K562 (cell line): ENCODE measurements around the gene KMT2C. TPM values are rescaled to one million over a fixed set of nuclear protein-coding genes. Genes with fewer than 3 reads are reported as not detected.

Experiments used
- DDX20 ChIP-seq: fragments of 450-650 bp; IDR thresholded peaks from 2 replicates; pipeline ENCODE4 v1.6.1; 2016; ENCODE audit warnings: missing genetic modification characterization, low read depth, mild to moderate bottlenecking, missing compliant biosample characterization, moderate library complexity
- ELF2 ChIP-seq: fragments of 250-450 bp; sonication (Bioruptor Pico); IDR thresholded peaks from 2 replicates; pipeline ENCODE4 v1.5.0; 2021; ENCODE audit warnings: mild to moderate bottlenecking
- ETV1 ChIP-seq: fragments of 450-650 bp; conservative IDR thresholded peaks from 2 replicates; pipeline ENCODE4 v1.6.1; 2016; ENCODE audit warnings: missing genetic modification characterization, control low read depth, low read depth, missing compliant biosample characterization
- FOXP1 ChIP-seq: sonication (generic); formaldehyde crosslinking; IDR thresholded peaks from 2 replicates; pipeline ENCODE4 v1.8.0; 2022; ENCODE audit warnings: mild to moderate bottlenecking, missing genetic modification reagents
- FOXP4 ChIP-seq: sonication (generic); formaldehyde crosslinking; IDR thresholded peaks from 2 replicates; pipeline ENCODE4 v1.8.0; 2022; ENCODE audit warnings: mild to moderate bottlenecking, missing genetic modification reagents, borderline replicate concordance
- MAZ ChIP-seq, 2 experiments: fragments of 450-650 bp in 1 of 2; sonication (generic) in 1 of 2; formaldehyde crosslinking; IDR thresholded peaks in 1 of 2; conservative IDR thresholded peaks in 1 of 2; 2 replicates each; pipeline versions ENCODE4 v1.4.0 to v1.5.0; 2020; ENCODE audit warnings: mild to moderate bottlenecking in 1 of 2, missing genetic modification reagents in 1 of 2
- MTA1 ChIP-seq: fragments of 450-650 bp; IDR thresholded peaks from 2 replicates; pipeline ENCODE4 v1.6.1; 2017; ENCODE audit warnings: borderline replicate concordance
- MYC ChIP-seq, 2 experiments: fragments of 250-450 bp in 1 of 2; sonication (Bioruptor Pico) in 1 of 2; IDR thresholded peaks; 2 replicates each; pipeline versions ENCODE4 v1.5.1 to v1.6.1; 2012 to 2021; ENCODE audit warnings: low read depth in 2 of 2, borderline replicate concordance in 1 of 2, improper control_type of control experiment in 1 of 2, low read length in 1 of 2, mild to moderate bottlenecking in 1 of 2, moderate library complexity in 1 of 2
- NR2C2 ChIP-seq, 2 experiments: fragments of 200-800 bp in 1 of 2; sonication (Bioruptor generic) in 1 of 2; sonication (generic) in 1 of 2; formaldehyde crosslinking in 1 of 2; IDR thresholded peaks; 2 replicates each; pipeline versions ENCODE4 v1.6.1 to v1.8.0; 2016 to 2022; ENCODE audit warnings: mild to moderate bottlenecking in 1 of 2, missing compliant biosample characterization in 1 of 2, missing genetic modification characterization in 1 of 2, missing genetic modification reagents in 1 of 2
- NR4A1 ChIP-seq, 2 experiments: fragments of 250-450 bp in 1 of 2; fragments of 450-650 bp in 1 of 2; sonication (Bioruptor Pico) in 1 of 2; IDR thresholded peaks; 2 replicates each; pipeline versions ENCODE4 v1.4.0 to v1.6.1; 2016 to 2020; ENCODE audit warnings: mild to moderate bottlenecking in 2 of 2, missing compliant biosample characterization in 1 of 2, missing genetic modification characterization in 1 of 2, moderate library complexity in 1 of 2
- PHB ChIP-seq: fragments of 250-450 bp; sonication (Bioruptor Pico); IDR thresholded peaks from 2 replicates; pipeline ENCODE4 v1.5.0; 2021
- RBFOX2 ChIP-seq: fragments of 200-400 bp; formaldehyde crosslinking; IDR thresholded peaks from 2 replicates; pipeline ENCODE4 v1.6.1; 2017; ENCODE audit warnings: low read depth, mild to moderate bottlenecking, low read length, moderate library complexity
- RBM34 ChIP-seq: fragments of 200-400 bp; formaldehyde crosslinking; IDR thresholded peaks from 2 replicates; pipeline ENCODE4 v1.6.1; 2018; ENCODE audit warnings: low read length, borderline replicate concordance; ENCODE audit not compliant: insufficient read depth
- SREBF1 ChIP-seq: fragments of 150-350 bp; IDR thresholded peaks from 2 replicates; pipeline ENCODE4 v1.6.1; 2014; ENCODE audit warnings: antibody characterized with exemption, low read depth, low read length, borderline replicate concordance
- THRA ChIP-seq: fragments of 450-650 bp; IDR thresholded peaks from 2 replicates; pipeline ENCODE4 v1.6.1; 2017; ENCODE audit warnings: mild to moderate bottlenecking, moderate library complexity
- ZNF174 ChIP-seq: fragments of 250-450 bp; sonication (Bioruptor Pico); IDR thresholded peaks from 2 replicates; pipeline ENCODE4 v1.4.0; 2020; ENCODE audit warnings: mild to moderate bottlenecking
- ZNF253 ChIP-seq: fragments of 250-450 bp; sonication (Bioruptor Pico); conservative IDR thresholded peaks from 2 replicates; pipeline ENCODE4 v1.6.1; 2021; ENCODE audit warnings: mild to moderate bottlenecking
- ZNF696 ChIP-seq: fragments of 250-450 bp; sonication (Bioruptor Pico); conservative IDR thresholded peaks from 2 replicates; pipeline ENCODE4 v1.4.0; 2020; ENCODE audit warnings: mild to moderate bottlenecking, moderate library complexity
- polyA plus RNA-seq, 8 experiments: library from polyadenylated mRNA; depleted of rRNA in 4 of 8; stranded (reverse) in 5 of 8; unstranded in 3 of 8; fragments of >200 nt; fragmentation: Nextera tagmentation in 2 of 8; fragmentation: Illumina TruSeq in 1 of 8; extraction: Ambion mirVana in 2 of 8; extraction: Trizol in 1 of 8; gene quantifications; 2 replicates each; pipeline versions ENCODE4 v1.2.1 to v1.2.3, GENCODE V29; 2011 to 2014; ENCODE audit warnings: inconsistent platforms in 1 of 8, missing spikeins in 1 of 8
- total RNA-seq, 7 experiments: library from RNA; depleted of rRNA in 6 of 7; stranded (reverse); fragments of >200 nt in 6 of 7; fragmentation: Illumina TruSeq in 2 of 7; extraction: Trizol in 2 of 7; gene quantifications; 2 replicates each; pipeline versions ENCODE4 v1.2.1 to v1.2.3, GENCODE V29; 2011 to 2021; ENCODE audit warnings: low replicate concordance in 1 of 7
- TF ChIP-seq, protein P1 (sequence below): fragments of 250-450 bp; sonication (Bioruptor Pico); IDR thresholded peaks from 2 replicates; pipeline ENCODE4 v1.4.0; 2020; ENCODE audit warnings: mild to moderate bottlenecking, moderate library complexity

Gene KMT2C
- total and polyA plus RNA-seq, 9 of the 15 experiments (the other 6 are each of a cell fraction or from before 2014, with no cell fraction given) = 4.9 to 67.8 (median 27.1) TPM

GRCh38 chr7:152464312-152465118 lies 28.7 kb upstream of the KMT2C start (continued):
- TF ChIP-seq, protein P1, sequence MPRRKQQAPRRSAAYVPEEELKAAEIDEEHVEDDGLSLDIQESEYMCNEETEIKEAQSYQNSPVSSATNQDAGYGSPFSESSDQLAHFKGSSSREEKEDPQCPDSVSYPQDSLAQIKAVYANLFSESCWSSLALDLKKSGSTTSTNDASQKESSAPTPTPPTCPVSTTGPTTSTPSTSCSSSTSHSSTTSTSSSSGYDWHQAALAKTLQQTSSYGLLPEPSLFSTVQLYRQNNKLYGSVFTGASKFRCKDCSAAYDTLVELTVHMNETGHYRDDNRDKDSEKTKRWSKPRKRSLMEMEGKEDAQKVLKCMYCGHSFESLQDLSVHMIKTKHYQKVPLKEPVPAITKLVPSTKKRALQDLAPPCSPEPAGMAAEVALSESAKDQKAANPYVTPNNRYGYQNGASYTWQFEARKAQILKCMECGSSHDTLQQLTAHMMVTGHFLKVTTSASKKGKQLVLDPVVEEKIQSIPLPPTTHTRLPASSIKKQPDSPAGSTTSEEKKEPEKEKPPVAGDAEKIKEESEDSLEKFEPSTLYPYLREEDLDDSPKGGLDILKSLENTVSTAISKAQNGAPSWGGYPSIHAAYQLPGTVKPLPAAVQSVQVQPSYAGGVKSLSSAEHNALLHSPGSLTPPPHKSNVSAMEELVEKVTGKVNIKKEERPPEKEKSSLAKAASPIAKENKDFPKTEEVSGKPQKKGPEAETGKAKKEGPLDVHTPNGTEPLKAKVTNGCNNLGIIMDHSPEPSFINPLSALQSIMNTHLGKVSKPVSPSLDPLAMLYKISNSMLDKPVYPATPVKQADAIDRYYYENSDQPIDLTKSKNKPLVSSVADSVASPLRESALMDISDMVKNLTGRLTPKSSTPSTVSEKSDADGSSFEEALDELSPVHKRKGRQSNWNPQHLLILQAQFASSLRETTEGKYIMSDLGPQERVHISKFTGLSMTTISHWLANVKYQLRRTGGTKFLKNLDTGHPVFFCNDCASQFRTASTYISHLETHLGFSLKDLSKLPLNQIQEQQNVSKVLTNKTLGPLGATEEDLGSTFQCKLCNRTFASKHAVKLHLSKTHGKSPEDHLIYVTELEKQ (CRISPR knock-in tag) = no peak
- no peak for TF ChIP-seq THRA
- TF ChIP-seq RBFOX2 = peak; percentile 97
- peak; percentile 8; the same call in 1 of the 2 replicates for TF ChIP-seq RBM34
- TF ChIP-seq DDX20 (tag) = no peak
- no peak for TF ChIP-seq ZNF696
- peak; percentile 79; the same call in 1 of the 2 replicates for TF ChIP-seq PHB (CRISPR knock-in tag)
- peak; percentile 53; the same call in 1 of the 2 replicates for TF ChIP-seq NR4A1 (CRISPR knock-in tag; IDR thresholded peaks at IDR 0.05)
- TF ChIP-seq NR4A1 (tag; IDR thresholded peaks at IDR 0.05) = peak; percentile 93
- TF ChIP-seq SREBF1 = no peak
- TF ChIP-seq ELF2 (CRISPR knock-in tag) = no peak
- peak; percentile 40 to 98; a peak in 2 of 4 replicates for TF ChIP-seq MAZ (CRISPR knock-in tag; conservative IDR thresholded peaks at IDR 0.05 in 1 of 2, IDR thresholded peaks at IDR 0.05 in 1 of 2)
- TF ChIP-seq NR2C2 (CRISPR knock-in tag; IDR thresholded peaks at IDR 0.05) = no peak; the same call in 1 of the 2 replicates
- TF ChIP-seq NR2C2 (tag; IDR thresholded peaks at IDR 0.05) = peak; percentile 89
- TF ChIP-seq MTA1 = peak; percentile 2; the same call in 1 of the 2 replicates
- TF ChIP-seq MYC (IDR thresholded peaks at IDR 0.05; ENCODE audit: low read depth, low read length) = peak; percentile 89
- TF ChIP-seq MYC (CRISPR knock-in tag; IDR thresholded peaks at IDR 0.05; ENCODE audit: borderline replicate concordance, low read depth) = peak; percentile 83
- TF ChIP-seq ZNF253 (CRISPR knock-in tag) = no peak
- 0 out of 2 replicates have a peak, but pooled peaks have one; percentile 7 for TF ChIP-seq FOXP4 (CRISPR knock-in tag)
- peak; percentile 90 for TF ChIP-seq FOXP1 (CRISPR knock-in tag)
- peak; percentile 21 for TF ChIP-seq ETV1 (tag)
- TF ChIP-seq ZNF174 (CRISPR knock-in tag) = no peak
